ENCODE data around the gene TFDP1. TPM values are rescaled to one million over a fixed set of nuclear protein-coding genes. Genes with fewer than 3 reads are reported as not detected.

Gene TFDP1
- polyA plus RNA-seq, 1 of the 3 experiments (the other 2 are of a cell fraction): 76.7 TPM

DNA sequence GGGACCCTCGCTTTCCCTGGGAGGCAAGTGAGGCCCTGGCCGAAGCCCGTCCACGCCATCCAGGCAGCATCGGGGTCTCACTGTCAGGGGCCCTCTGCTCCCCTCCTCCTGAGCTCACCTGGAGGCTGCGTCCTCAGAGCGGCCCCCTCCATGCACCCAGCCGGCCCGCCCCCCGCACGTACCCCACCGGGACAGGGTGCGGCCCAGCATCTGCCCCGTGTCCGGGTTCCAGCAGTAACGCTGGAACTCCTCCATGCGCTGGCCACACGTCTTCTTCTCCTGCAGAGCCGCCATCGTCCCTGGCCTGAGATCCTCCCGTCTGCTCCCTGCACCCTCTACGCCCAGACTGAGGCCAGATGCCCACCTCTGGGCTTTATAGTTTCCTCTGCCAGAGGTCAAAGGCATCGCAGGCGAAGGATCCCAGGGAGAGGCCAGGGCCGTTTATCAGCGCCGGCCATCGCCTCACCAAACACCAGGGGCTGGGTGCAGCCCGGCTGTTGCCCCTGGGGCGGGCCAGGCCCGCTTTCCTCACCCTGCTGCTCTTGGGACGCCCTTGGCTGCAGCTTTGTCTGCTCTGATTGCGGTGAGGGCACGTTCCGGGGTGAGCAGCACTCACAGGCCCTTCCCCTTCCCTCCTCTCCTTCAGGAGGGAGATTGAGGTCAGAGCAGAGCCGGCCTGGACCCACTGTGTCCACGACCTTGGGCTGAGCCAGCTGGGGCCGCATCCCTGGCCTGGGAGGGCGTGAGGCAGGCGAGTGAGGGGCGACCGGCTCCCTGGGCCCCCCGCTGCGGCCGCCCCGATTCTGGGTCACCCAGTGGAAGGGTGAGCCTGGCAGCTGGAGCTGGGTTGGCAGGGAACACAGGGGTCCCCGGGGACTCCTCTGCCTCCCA lies 73.5 kb downstream of the TFDP1 start, which contains the start of gene ATP4B:
Gene ATP4B (minus strand): TSS at position 348 of the 891 bp plus-strand sequence. CDS start 54 bp downstream, at position 294.
- POLR2A ChIA-PET: no interaction called here
- DNase-seq: peak; percentile 58
- 79% methylated on average over 15 of the region's 47 CpGs for WGBS (ENCODE audit: low lambda C conversion rate)
- TF ChIP-seq YY1 (IDR thresholded peaks at IDR 0.05; ENCODE audit: low read depth) (no peak), GABPA (IDR thresholded peaks at IDR 0.05; ENCODE audit: low read depth) (no peak), MAX (IDR thresholded peaks at IDR 0.05; ENCODE audit: low read depth) (no peak), SIN3A (IDR thresholded peaks at IDR 0.05; ENCODE audit: borderline replicate concordance, low read depth, low read length) (no peak), ELF1 (IDR thresholded peaks at IDR 0.05) (no peak), MEF2A (IDR thresholded peaks at IDR 0.05; ENCODE audit: borderline replicate concordance, low read depth) (no peak), TAF1 (IDR thresholded peaks at IDR 0.05; ENCODE audit: borderline replicate concordance, low read depth, low read length) (no peak), CHD2 (IDR thresholded peaks at IDR 0.05; ENCODE audit: low read length, partially characterized antibody) (no peak)
- no peaks in the 10 kb centered on the region for H3K79me2 ChIP-seq (ENCODE audit: insufficient read depth)
- no peak within 1 kb of the TSS for H3K4me2 ChIP-seq
- no peaks in the 10 kb centered on the region for H3K27me3 ChIP-seq (ENCODE audit: insufficient read depth)
- no peaks in the 10 kb centered on the region for H3K36me3 ChIP-seq (replicated peaks in 1 of 2; ENCODE audit: control insufficient read depth in 1 of 2, insufficient read depth in 2 of 2, low read length in 1 of 2)
- no peaks in the 10 kb centered on the region for H3K9me2 ChIP-seq
- no peak within 1 kb of the TSS for H3K9ac ChIP-seq
- H3F3A ChIP-seq (replicated peaks; ENCODE audit: insufficient read depth): no peaks in the 10 kb centered on the region
- no peak within 1 kb of the TSS for H3K27ac ChIP-seq (ENCODE audit: low read depth in 2 of 2, low read length in 1 of 2)
- no peak within 1 kb of the TSS for H2AFZ ChIP-seq (ENCODE audit: low read depth)
- peaks cover 0 to 7% of the 10 kb centered on the region in 2 experiments; a peak in 1 of 4 replicates for H3K4me1 ChIP-seq (ENCODE audit: control insufficient read depth in 1 of 2, insufficient read depth in 2 of 2, low read depth in 1 of 2, low read length in 1 of 2)
- no peaks in the 10 kb centered on the region for H4K20me1 ChIP-seq (ENCODE audit: insufficient read depth)
- CTCF ChIA-PET: interaction anchor here (0.7 kb wide), 1 partner anchor 67 kb away, joined by 3 read pairs; no protein-coding TSS in a partner anchor
- H3K4me3 ChIP-seq (ENCODE audit: low read depth in 2 of 2, low read length in 1 of 2): no peak within 1 kb of the TSS
- peaks cover 14% of the 10 kb centered on the region; the same call in 1 of the 2 replicates for H3K9me3 ChIP-seq

GRCh38 chr13:113658836-113659235 lies 74.3 kb downstream of the TFDP1 start:
- Histone ChIP-seq H3K36me3 (replicated peaks in 1 of 2; ENCODE audit: control insufficient read depth in 1 of 2, insufficient read depth in 2 of 2, low read length in 1 of 2) (no peaks in the 10 kb centered on the region), H3K27me3 (ENCODE audit: insufficient read depth) (no peaks in the 10 kb centered on the region), H3K27ac (ENCODE audit: low read depth in 2 of 2, low read length in 1 of 2) (no peak overlapping the region), H2AFZ (ENCODE audit: low read depth) (no peak overlapping the region), H3F3A (replicated peaks; ENCODE audit: insufficient read depth) (no peaks in the 10 kb centered on the region), H3K4me3 (ENCODE audit: low read depth in 2 of 2, low read length in 1 of 2) (no peak overlapping the region), H3K9me3 (peaks cover 14% of the 10 kb centered on the region; the same call in 1 of the 2 replicates), H4K20me1 (ENCODE audit: insufficient read depth) (no peaks in the 10 kb centered on the region), H3K4me1 (ENCODE audit: control insufficient read depth in 1 of 2, insufficient read depth in 2 of 2, low read depth in 1 of 2, low read length in 1 of 2) (peaks cover 0 to under 1% of the 10 kb centered on the region in 2 experiments; a peak in 1 of 4 replicates), H3K4me2 (no peak overlapping the region), H3K79me2 (ENCODE audit: insufficient read depth) (no peaks in the 10 kb centered on the region), H3K9ac (no peak overlapping the region), H3K9me2 (no peaks in the 10 kb centered on the region)
- no peak for DNase-seq
- TF ChIP-seq, protein P1, sequence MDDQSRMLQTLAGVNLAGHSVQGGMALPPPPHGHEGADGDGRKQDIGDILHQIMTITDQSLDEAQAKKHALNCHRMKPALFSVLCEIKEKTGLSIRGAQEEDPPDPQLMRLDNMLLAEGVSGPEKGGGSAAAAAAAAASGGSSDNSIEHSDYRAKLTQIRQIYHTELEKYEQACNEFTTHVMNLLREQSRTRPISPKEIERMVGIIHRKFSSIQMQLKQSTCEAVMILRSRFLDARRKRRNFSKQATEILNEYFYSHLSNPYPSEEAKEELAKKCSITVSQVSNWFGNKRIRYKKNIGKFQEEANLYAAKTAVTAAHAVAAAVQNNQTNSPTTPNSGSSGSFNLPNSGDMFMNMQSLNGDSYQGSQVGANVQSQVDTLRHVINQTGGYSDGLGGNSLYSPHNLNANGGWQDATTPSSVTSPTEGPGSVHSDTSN (IDR thresholded peaks at IDR 0.05): no peak
- TF ChIP-seq GABPA (IDR thresholded peaks at IDR 0.05; ENCODE audit: low read depth) (no peak), ELF1 (IDR thresholded peaks at IDR 0.05) (no peak), FOSL2 (IDR thresholded peaks at IDR 0.05; ENCODE audit: borderline replicate concordance, low read depth) (no peak), NFIC (IDR thresholded peaks at IDR 0.05; ENCODE audit: borderline replicate concordance) (no peak), YY1 (IDR thresholded peaks at IDR 0.05; ENCODE audit: low read depth) (no peak)
- POLR2A ChIA-PET: no interaction called here
- CTCF ChIA-PET: no interaction called here
- WGBS (ENCODE audit: low lambda C conversion rate): 56% methylated on average over 3 of the region's 14 CpGs

All from SK-N-SH (cell line).